ENCODE results near the gene MACROD2. TPM values are rescaled to one million over a fixed set of nuclear protein-coding genes. Genes with fewer than 3 reads are reported as not detected.
A peak's percentile ranks its signal among the peaks of the same experiment; 100 is the strongest.

MACROD2 gene
- total RNA-seq, 1 experiment from 2014 or later, result 1.6 TPM

DNA sequence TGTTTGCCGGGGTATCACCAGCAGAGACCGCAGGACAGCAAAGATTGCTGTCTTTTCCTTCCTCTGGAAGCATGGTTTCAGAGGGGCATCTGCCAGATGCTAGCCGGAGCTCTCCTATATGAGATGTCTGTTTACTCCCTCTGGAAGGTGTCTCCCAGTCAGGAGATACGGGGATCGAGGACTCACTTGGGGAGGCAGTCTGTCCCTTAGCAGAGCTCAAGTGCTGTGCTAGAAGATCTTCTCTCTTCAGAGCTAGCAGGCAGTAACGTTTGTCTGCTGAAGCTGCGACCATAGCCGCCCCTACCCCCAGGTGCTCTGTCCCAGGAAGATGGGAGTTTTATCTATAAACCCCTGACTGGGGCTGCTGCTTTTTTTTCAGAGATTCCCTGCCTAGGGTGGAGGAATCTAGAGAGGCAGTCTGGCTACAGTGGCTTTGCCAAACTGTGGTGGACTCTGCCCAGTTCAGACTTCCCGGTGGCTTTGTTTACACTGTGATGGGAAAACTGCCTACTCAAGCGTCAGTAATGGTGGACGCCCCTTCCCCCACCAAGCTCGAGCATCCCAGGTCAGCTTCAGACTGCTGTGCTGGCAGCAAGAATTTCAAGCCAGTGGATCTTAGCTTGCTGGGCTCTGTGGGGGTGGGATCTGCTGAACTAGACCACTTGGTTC is 475.0 kb downstream of the MACROD2 start:
- Histone ChIP-seq H3K27me3 (ENCODE audit: insufficient read depth, low read length) (no peaks in the 10 kb centered on the region), H4K8ac (replicated peaks; ENCODE audit: insufficient read length, low read depth, low read length) (no peak overlapping the region), H2AFZ (ENCODE audit: low read length) (no peak overlapping the region), H2BK20ac (ENCODE audit: low read depth, low read length, poor library complexity, severe bottlenecking) (no peak overlapping the region), H3K23me2 (ENCODE audit: insufficient read length, low read depth, low read length, poor library complexity, severe bottlenecking) (no peaks in the 10 kb centered on the region), H2BK12ac (ENCODE audit: insufficient read length, low read depth, low read length) (no peak overlapping the region), H4K20me1 (ENCODE audit: control insufficient read depth, insufficient read depth, insufficient read length) (no peaks in the 10 kb centered on the region), H2BK15ac (ENCODE audit: low read depth, low read length) (no peak overlapping the region), H3K9ac (ENCODE audit: extremely low read depth, insufficient read length, low read length) (no peak overlapping the region), H2BK120ac (ENCODE audit: low read depth, low read length, poor library complexity, severe bottlenecking) (no peak overlapping the region), H3K9me3 (ENCODE audit: control insufficient read depth, low read depth, low read length) (no peaks in the 10 kb centered on the region), H2BK5ac (ENCODE audit: insufficient read length, low read length) (no peak overlapping the region), H3K4me2 (ENCODE audit: insufficient read depth, insufficient read length, low read length) (no peak overlapping the region), H3K79me1 (ENCODE audit: insufficient read depth, low read depth, low read length, poor library complexity, severe bottlenecking) (no peaks in the 10 kb centered on the region), H3K4me1 (ENCODE audit: insufficient read depth, low read length) (no peaks in the 10 kb centered on the region; the same call in 1 of the 2 replicates), H3K27ac (ENCODE audit: insufficient read length, low read depth, low read length) (no peak overlapping the region), H3K79me2 (ENCODE audit: insufficient read depth, low read length) (no peaks in the 10 kb centered on the region), H2AK5ac (ENCODE audit: insufficient read length, low read length) (no peak overlapping the region), H3K56ac (ENCODE audit: insufficient read length, low read depth, low read length) (no peak overlapping the region), H4K91ac (ENCODE audit: insufficient read length, low read depth, low read length) (no peak overlapping the region), H3K18ac (ENCODE audit: insufficient read length, low read depth, low read length) (no peak overlapping the region), H3K14ac (ENCODE audit: insufficient read depth, low read length) (no peak overlapping the region), H3T11ph (ENCODE audit: low read length) (no peak overlapping the region), H4K5ac (ENCODE audit: insufficient read length, low read depth, low read length) (no peak overlapping the region), H3K23ac (ENCODE audit: insufficient read length, low read depth, low read length) (no peak overlapping the region), H3K4ac (ENCODE audit: low read depth, low read length) (no peak overlapping the region)
- peak overlapping the region in 1 of 3 experiments; percentile 10; a peak in 2 of 7 replicates for H3K27ac Mint-ChIP-seq
- WGBS (ENCODE audit: extremely low coverage, insufficient read length, low lambda C conversion rate), result no CpG with 5 or more reads among the region's 12 CpGs
- H3K36me3 Mint-ChIP-seq (ENCODE audit: insufficient read depth in 1 of 3, low read depth in 3 of 3), result peaks cover 23 to 49% (median 25%) of the 10 kb centered on the region in 3 experiments
- H3K27me3 Mint-ChIP-seq (ENCODE audit: low read depth), result peaks cover 2% of the 10 kb centered on the region
- no peak overlapping the region for H3K4me3 Mint-ChIP-seq
- TF ChIP-seq, protein P1, sequence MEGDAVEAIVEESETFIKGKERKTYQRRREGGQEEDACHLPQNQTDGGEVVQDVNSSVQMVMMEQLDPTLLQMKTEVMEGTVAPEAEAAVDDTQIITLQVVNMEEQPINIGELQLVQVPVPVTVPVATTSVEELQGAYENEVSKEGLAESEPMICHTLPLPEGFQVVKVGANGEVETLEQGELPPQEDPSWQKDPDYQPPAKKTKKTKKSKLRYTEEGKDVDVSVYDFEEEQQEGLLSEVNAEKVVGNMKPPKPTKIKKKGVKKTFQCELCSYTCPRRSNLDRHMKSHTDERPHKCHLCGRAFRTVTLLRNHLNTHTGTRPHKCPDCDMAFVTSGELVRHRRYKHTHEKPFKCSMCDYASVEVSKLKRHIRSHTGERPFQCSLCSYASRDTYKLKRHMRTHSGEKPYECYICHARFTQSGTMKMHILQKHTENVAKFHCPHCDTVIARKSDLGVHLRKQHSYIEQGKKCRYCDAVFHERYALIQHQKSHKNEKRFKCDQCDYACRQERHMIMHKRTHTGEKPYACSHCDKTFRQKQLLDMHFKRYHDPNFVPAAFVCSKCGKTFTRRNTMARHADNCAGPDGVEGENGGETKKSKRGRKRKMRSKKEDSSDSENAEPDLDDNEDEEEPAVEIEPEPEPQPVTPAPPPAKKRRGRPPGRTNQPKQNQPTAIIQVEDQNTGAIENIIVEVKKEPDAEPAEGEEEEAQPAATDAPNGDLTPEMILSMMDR (conservative IDR thresholded peaks at IDR 0.05), result no peak
- H3K4me1 Mint-ChIP-seq, result peaks cover 31 to 32% of the 10 kb centered on the region in 2 experiments
- H3K9me3 Mint-ChIP-seq, result peaks cover 31 to 43% of the 10 kb centered on the region in 2 experiments
- no peak for DNase-seq

Data from H9 (cell line).